ENCODE data around the gene TPM1. TPM values are rescaled to one million over a fixed set of nuclear protein-coding genes. Genes with fewer than 3 reads are reported as not detected.
A peak's percentile ranks its signal among the peaks of the same experiment; 100 is the strongest.

The TPM1 gene
- total and polyA plus RNA-seq, 9 of the 15 experiments (the other 6 are each of a cell fraction or from before 2014, with no cell fraction given): 8.1 to 53.9 (median 43.1) TPM

DNA sequence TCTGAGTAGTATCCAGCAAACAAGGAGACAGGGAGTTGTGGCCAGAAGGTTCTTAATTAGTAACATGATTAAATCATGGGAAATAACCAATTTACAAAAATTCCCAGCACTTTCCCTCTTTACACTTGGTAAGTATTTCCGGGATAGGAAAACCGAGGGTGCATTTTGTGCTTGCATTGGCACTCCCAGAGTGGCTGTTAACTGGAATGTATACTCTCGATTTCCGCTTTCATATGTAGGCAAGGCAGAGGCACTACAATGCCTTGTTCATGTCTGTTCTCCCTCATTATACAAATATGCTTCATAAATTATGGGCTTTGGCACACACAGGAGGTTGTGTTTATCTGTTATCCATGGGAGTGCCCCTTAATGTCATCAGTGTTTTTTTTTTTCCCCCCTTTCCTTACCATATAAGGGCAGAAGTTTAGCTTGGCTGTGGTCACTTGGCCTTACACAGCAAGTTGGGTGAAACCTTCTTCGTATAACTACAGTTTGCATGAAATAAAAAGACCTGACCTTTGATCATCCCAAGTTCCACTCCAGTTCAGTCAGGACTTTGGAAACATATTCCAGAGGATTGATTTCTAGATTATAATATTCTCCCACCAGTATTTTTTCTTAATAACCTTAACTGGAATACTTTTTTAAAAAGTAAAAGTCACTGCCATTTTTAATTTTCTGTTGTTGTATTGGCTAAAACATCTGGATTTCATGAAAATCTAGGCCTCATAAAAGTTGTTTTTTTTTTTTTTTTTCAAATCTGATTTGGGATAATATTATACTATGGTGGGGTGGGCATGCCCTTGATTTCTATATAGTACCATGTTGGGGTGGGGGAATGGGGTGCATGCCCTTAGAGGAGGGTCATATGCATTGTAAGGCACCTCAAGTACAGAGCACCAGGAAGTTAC is 8.9 kb downstream of the TPM1 start (continued):
- TF ChIP-seq ZNF644 (tag; IDR thresholded peaks at IDR 0.05; ENCODE audit: low read depth) (peak; percentile 75), ZBTB8A (IDR thresholded peaks at IDR 0.05; ENCODE audit: partially characterized antibody) (no peak), KLF1 (tag; IDR thresholded peaks at IDR 0.05) (0 out of 2 replicates have a peak, but pooled peaks have one; percentile 36), BCL6 (CRISPR knock-in tag; IDR thresholded peaks at IDR 0.05) (no peak), ARNT (IDR thresholded peaks at IDR 0.05) (no peak), GATAD2B (IDR thresholded peaks at IDR 0.05; ENCODE audit: borderline replicate concordance) (0 out of 2 replicates have a peak, but pooled peaks have one; percentile 39), ZEB2 (IDR thresholded peaks at IDR 0.05) (no peak), FOXK1 (CRISPR knock-in tag; IDR thresholded peaks at IDR 0.05; ENCODE audit: borderline replicate concordance) (no peak)
- TF ChIP-seq, protein P1, sequence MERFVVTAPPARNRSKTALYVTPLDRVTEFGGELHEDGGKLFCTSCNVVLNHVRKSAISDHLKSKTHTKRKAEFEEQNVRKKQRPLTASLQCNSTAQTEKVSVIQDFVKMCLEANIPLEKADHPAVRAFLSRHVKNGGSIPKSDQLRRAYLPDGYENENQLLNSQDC (CRISPR knock-in tag; IDR thresholded peaks at IDR 0.05): no peak
- TF ChIP-seq, protein P2, sequence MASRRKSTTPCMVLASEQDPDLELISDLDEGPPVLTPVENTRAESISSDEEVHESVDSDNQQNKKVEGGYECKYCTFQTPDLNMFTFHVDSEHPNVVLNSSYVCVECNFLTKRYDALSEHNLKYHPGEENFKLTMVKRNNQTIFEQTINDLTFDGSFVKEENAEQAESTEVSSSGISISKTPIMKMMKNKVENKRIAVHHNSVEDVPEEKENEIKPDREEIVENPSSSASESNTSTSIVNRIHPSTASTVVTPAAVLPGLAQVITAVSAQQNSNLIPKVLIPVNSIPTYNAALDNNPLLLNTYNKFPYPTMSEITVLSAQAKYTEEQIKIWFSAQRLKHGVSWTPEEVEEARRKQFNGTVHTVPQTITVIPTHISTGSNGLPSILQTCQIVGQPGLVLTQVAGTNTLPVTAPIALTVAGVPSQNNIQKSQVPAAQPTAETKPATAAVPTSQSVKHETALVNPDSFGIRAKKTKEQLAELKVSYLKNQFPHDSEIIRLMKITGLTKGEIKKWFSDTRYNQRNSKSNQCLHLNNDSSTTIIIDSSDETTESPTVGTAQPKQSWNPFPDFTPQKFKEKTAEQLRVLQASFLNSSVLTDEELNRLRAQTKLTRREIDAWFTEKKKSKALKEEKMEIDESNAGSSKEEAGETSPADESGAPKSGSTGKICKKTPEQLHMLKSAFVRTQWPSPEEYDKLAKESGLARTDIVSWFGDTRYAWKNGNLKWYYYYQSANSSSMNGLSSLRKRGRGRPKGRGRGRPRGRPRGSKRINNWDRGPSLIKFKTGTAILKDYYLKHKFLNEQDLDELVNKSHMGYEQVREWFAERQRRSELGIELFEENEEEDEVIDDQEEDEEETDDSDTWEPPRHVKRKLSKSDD (conservative IDR thresholded peaks at IDR 0.05; ENCODE audit: low read length): no peak
- TF ChIP-seq, protein P3, sequence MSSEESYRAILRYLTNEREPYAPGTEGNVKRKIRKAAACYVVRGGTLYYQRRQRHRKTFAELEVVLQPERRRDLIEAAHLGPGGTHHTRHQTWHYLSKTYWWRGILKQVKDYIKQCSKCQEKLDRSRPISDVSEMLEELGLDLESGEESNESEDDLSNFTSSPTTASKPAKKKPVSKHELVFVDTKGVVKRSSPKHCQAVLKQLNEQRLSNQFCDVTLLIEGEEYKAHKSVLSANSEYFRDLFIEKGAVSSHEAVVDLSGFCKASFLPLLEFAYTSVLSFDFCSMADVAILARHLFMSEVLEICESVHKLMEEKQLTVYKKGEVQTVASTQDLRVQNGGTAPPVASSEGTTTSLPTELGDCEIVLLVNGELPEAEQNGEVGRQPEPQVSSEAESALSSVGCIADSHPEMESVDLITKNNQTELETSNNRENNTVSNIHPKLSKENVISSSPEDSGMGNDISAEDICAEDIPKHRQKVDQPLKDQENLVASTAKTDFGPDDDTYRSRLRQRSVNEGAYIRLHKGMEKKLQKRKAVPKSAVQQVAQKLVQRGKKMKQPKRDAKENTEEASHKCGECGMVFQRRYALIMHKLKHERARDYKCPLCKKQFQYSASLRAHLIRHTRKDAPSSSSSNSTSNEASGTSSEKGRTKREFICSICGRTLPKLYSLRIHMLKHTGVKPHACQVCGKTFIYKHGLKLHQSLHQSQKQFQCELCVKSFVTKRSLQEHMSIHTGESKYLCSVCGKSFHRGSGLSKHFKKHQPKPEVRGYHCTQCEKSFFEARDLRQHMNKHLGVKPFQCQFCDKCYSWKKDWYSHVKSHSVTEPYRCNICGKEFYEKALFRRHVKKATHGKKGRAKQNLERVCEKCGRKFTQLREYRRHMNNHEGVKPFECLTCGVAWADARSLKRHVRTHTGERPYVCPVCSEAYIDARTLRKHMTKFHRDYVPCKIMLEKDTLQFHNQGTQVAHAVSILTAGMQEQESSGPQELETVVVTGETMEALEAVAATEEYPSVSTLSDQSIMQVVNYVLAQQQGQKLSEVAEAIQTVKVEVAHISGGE (CRISPR knock-in tag; IDR thresholded peaks at IDR 0.05): peak in 1 of 3 experiments; percentile 84; a peak in 2 of 6 replicates
